Right ventricle myocardium superior (tissue), 1 donor: ENCODE data around the gene WDR12. TPM values are rescaled to one million over a fixed set of nuclear protein-coding genes. Genes with fewer than 3 reads are reported as not detected.
"Not testable (repeated sequence)": the region's sequence is repeated elsewhere in the genome, so short reads cannot be mapped to it uniquely, and the experiment has no call there.

Experiments
- ATAC-seq: fragments of 200-7000 bp; cut with Tn5 transposase; one replicate; pipeline ENCODE4 v1.9.1; 2020; ENCODE audit warnings: mild to moderate bottlenecking; ENCODE audit not compliant: poor library complexity
- DNase-seq: peaks from one replicate; pipeline ENCODE4 v3.0.0-alpha.2; 2020
- intact Hi-C: fragments of 100-400 bp; cut with DNase I; formaldehyde crosslinking; loops from one replicate; pipeline ENCODE4 v1.11.2; 2022
- total RNA-seq: library from RNA; stranded (reverse); fragmentation: NEBNext Ultra II Directional; extraction: Animal tissue kit (Norgen Biotek cat#: 25700); gene quantifications from one replicate; pipeline ENCODE4 v1.2.1, GENCODE V29; 2021
- donor health status: DM: no; HTN: yes; CAD: no; lungs with severe emphysema.

Gene WDR12
- total RNA-seq, 1 donor from 2014 or later: 51.1 TPM

DNA sequence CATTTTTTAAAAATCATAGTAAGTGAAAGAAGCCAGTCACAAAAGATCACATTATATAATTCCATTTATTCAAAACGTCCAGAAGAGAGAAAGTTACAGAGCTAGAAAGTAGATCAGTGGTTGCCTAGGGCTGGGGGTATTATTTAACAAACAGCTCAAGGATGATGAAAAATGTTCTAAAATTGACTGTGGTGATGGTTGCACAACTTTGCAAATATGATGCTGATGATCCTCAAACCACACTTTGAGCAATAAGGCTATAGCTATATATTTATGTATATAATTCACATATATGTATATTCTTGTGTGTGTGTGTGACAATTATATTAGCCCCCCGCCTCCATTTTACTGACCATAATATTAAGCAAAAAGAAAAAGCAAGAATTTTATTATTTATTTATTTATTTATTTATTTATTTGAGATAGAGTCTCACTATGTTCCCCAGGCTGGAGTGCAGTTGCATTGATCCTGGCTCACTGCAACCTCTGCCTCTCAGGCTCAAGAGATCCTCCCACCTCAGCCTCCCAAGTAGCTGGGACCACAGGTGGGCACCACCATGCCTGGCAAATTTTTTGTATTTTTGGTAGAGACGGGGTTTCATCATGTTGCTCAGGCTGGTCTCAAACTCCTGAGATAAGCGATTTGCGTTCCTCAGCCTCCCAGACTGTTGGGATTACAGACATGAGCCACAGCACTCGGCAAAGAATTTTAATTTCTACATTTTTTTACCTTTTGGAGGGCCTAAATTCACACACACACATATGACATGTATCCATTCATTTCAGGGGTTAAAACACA is 1.9 kb downstream of the WDR12 start:
- no peak for ATAC-seq
- intact Hi-C loops: no loop called here
- DNase-seq: no peak

DNA sequence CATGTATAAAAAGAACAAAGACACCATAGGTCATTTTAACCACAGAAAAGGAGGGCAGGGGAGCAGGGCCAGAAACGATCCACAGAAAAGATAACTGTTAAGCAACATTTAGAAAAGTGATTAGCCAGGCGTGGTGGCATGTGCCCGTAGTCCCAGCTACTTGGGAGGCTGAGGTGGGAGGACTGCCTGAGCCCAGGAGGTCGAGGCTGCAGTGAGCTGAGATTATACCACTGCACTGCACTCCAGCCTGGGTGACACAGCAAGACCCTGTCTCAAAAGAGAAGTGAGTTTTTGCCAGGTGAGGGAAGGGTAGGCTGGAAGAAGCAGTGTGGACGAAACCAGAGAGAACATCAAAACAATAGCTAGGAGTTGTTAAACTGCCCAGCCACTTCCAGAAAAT is 3.3 kb downstream of the WDR12 start:
- ATAC-seq (no peak), DNase-seq (no peak)
- intact Hi-C loops: no loop called here

GRCh38 chr2:202905507-202905906 is 6.0 kb downstream of the WDR12 start:
- ATAC-seq, DNase-seq, intact Hi-C loops: not testable (repeated sequence)

- ATAC-seq: no peak
- DNase-seq: no peak
- intact Hi-C loops: no loop called here
Measured at GRCh38 chr2:202885190-202885589, 26.3 kb downstream of the WDR12 start.

GRCh38 chr2:202883987-202884675 is 27.3 kb downstream of the WDR12 start:
- no peak for ATAC-seq
- intact Hi-C loops: no loop called here
- DNase-seq: no peak

GRCh38 chr2:202881570-202881969 is 29.9 kb downstream of the WDR12 start:
- ATAC-seq (no peak), DNase-seq (no peak)
- intact Hi-C loops: no loop called here

DNA sequence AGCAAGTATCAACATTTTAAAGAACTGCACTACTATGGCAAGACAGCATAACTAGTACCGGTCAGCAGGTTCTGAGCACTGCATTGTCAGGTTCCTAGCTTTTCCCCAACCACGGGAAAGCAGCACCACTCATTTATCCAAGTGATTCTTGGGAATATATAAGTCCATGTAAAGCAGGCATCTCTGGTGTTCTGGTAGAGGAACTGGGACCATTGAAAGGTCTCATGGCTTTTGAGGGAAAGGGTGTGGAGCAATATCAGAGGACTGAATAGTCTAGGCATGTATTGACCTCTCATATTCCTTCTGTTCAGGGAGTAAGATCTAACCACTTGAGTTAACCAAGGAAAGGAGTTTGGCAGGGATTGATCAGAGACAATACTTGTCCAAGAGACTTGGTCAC is 33.8 kb downstream of the WDR12 start:
- ATAC-seq (no peak), DNase-seq (no peak)
- intact Hi-C loops: no loop called here

DNA sequence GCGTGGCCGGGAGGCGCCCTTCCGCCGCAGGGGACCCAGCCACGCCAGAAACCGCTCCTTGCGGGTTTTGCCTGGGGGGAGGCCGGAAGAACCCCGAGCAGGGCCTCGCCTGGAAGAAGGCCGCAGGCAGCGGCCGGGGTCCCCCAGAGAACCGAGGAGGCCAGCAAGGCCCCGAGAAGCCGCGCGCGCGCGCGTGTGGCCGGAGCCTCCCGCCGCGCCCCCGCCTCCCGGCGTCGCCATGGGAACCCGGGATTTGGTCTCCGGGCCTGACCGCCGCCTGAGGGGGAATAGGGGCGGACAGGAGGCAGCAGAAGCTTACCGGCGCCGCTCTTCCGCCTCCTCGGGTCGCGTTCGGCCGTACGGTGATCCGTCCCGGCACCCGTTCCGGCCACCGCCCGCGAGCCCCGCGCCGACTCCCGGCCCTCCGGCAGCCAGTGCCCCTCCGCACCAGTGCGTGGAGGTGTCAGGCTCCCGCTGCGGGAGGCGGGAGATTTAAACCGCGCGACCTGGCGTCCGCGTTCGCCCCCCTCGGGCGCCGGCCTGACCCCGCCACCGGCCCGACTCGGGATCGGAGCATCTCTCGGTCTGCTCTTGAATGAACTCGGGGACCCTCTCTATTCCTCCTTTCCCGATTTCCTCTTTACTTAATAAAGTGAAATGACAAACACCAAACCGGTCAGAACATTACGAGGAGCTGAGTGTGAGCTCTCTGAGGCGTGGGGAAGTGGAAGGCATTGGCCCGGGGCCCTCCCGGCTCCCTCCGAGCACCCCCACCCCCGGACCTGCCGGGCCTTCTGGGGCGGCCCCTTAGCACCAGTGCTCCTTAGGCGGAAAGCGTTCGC is 40.0 kb downstream of the WDR12 start, which contains the start of gene ICA1L:
ICA1L (minus strand) TSS at position 467 of the 842 bp plus-strand sequence. CDS start 42,757 bp downstream, outside the sequence.
- ATAC-seq (peak; percentile 93), DNase-seq (peak; percentile 77)
- intact Hi-C loops: loop anchor here (2.0 kb wide), 1 partner anchor 283 kb away; no protein-coding TSS in a partner anchor

DNA sequence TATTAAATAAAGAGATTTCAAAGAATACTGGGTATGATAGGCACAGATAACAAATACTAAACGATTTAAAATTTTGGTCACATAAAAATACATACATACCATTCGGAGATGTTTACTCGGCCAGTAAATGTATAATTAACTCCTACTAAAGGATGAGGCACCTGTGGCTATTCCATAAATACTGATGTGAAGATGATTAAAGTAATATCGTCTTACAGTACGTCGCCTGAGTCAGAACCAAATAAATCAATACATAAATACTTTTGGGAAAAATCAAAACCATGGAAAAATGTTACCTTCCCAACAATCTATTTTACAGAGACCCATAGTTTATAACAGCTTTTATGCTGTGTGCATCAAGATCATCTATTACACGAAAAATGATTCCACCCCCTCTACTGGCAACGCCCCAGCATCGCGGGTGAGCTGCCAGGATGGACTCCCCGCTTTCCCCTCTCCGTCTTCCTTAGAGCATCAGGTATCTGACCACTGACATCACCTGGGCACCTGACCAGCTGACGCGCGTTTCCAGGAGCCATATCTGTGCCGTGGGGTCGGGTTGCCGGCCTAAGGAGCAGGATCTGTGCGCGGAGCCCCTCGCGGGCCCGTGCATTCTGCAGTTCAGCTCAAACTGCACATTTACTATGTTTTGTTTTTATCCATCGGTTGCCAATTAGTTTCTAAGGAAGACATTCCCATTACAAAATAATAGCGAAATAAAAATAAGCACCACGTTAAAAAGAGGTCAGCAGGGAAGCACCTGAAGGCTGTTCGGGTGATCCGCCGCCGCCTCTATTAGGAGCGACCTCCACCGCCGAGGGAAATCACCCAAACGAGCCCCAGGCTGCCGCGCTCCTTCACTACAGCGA is 40.8 kb downstream of the WDR12 start:
- DNase-seq (peak; percentile 67), ATAC-seq (peak; percentile 94)
- intact Hi-C loops: loop anchor here (2.0 kb wide), 1 partner anchor 282 kb away; no protein-coding TSS in a partner anchor

DNA sequence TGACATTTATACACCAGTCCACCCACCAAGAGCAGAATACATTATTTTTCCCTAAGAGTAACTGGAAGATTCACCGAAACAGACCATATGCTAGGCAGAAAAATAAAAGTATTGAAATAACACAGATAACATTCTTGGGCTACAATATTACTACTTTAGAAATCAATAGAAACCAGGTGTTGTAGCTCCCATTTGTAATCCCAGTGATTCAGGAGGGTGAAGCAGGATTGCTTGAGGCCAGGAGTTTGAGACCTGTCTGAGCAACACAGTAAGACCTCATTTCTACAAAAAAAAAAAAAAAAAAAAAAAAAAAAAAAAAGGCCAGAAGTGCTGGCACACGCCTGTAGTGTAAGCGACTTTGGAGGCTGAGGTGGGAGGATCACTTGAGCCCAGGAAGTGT is 49.5 kb downstream of the WDR12 start:
- intact Hi-C loops: no loop called here
- ATAC-seq (no peak), DNase-seq (no peak)

DNA sequence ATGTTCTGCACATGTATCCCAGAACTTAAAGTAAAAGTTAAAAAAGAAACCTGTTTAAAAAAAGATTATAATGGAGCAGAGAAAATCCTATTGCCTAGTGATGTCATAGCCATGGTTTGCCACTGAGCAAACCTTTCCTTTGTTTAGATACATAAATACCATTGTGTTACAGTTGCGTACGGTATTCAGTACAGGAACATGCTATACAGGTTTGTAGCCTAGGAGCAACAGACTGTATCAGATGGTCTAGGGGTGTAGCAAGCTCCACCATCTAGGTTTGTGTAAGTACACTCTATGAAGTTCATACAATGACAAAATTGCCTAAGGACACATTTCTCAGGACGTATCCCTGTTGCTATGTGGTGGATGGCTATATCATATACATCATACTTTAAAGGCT is 52.9 kb downstream of the WDR12 start:
- no peak for DNase-seq
- ATAC-seq: no peak
- intact Hi-C loops: no loop called here

DNA sequence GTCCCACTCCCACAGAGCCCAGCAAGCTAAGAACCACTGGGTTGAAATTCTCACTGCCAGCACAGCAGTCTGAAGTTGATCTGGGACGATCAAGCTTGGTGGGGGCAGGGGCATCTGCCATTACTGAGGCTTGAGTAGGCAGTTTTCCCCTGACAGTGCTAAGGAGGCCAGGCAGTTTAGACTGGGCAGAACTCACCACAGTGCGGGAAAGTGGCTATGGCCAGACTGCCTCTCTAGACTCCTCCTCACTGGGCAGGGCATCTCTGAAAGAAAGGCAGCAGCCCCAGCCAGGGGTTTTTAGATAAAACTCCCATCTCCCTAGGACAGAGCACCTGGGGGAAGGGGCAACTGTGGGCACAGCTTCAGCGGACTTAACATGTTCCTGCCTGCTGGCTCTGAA is 62.1 kb downstream of the WDR12 start:
- ATAC-seq, DNase-seq, intact Hi-C loops: not testable (repeated sequence)

DNA sequence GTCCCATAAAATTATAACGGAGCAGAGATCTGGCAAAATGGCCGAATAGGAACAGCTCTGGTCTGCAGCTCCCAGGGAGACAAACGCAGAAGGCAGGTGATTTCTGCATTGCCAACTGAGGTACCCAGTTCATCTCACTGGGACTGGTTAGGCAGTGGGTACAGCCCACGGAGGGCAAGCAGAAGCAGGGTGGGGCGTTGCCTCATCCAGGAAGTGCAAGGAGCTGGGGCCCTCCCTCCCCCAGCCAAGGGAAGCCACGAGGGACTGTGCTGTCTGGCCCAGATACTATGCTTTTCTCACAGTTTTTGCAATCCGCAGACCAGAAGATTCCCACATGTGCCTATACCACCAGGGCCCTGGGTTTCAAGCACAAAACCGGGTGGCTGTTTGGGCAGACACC is 62.7 kb downstream of the WDR12 start:
- no peak for ATAC-seq
- intact Hi-C loops: no loop called here

DNA sequence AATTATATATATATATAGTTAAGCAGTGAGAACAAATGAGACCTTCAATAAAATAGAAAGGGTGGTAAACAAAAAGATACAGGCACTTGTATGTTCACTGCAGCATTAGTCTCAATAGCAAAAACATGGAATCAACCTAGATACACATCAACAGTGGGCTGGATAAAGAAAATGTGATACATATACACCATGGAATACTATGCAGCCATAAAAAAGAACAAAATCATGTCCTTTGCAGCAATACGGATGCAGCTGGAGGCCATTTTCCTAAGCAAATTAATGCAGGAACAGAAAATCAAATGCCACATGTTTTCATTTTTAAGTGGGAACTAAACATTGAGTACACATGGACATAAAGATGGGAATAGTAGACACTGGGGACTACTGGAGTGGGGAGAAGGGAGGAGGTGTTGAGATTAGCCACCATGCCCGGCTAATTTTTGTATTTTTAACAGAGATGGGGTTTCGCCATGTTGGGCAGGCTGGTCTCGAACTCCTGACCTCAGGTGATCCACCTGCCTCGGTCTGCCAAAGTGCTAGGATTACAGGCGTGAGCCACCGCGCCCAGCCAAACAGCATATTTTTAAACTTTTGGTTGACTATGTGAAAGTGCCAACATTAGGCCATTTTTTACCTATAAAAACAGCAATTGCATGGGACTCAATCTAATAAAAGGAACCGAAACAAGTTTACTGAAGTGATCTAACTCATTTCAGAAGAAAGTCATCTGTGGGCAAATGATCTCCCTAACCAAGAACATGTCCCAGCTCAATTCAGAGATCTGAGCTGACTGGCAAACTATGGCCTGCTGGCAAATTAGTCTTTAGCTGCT is 63.6 kb downstream of the WDR12 start:
- intact Hi-C loops: no loop called here
- ATAC-seq (no peak), DNase-seq (no peak)

More for the DNA sequence above, 62.7 kb downstream of the WDR12 start:
- DNase-seq: peak; percentile 53

DNA sequence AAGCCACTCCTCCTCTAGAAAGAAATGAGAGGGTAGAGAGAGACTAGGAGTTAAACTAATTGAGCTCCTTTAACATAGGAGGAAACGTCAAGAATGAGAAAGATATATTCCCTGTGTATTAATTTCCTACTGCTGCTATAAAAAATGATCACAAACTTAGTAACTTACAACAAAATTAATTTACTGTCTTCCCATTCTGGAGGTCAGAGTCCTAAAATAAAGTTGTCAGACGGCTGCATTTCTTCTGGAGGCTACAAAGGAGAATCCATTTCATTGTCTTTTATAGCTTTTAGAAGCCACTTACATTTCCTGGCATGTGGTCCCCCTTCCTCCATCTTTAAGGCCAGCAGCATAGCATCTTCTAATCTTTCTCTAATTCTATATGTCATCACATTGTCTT is 66.8 kb downstream of the WDR12 start:
- no peak for DNase-seq
- intact Hi-C loops: no loop called here
- no peak for ATAC-seq

- intact Hi-C loops: no loop called here
- ATAC-seq (no peak), DNase-seq (no peak)
Measured at GRCh38 chr2:202842690-202843089, 68.8 kb downstream of the WDR12 start.

DNA sequence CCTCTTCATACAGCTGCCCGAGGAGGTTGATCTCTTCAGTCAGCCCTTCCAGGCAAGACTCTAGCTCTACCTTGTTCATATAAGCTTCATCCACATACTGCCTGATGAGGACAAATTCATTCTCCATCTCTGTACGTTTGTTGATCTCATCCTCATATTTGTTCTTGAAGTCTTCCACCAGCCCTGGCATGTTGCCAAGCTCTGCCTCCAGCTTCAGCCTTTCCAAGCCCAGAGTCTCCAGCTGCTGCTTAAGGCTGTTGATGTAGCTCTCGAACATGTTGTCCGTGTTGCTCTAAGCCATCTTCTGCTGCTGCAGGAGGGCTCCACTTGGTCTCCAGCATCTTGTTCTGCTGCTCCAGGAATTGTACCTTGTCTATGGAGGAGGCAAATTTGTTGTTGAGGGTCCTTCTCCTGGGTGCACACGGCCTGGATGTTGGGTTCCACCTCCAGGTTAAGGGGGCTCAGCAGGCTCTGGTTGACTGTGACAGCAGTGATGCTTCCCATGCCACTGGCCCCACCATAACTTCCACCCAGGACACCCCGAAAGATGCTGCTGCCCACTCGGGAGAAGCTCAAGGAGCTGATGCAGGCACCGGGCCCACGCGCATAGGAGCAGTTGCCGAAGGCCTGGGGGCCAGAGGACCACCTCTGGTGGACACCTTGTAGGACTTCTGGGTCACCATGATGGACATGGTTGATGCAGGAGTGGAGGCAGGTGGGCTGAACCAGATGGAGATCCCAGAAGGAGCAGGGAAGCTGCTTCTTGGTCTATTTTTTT is 70.2 kb downstream of the WDR12 start:
- intact Hi-C loops: no loop called here
- ATAC-seq: no peak
- no peak for DNase-seq
